AG09309 (cell line): ENCODE results near the gene SRD5A3.

Source experiments
- DNase-seq: peaks from one replicate; pipeline ENCODE4 v3.0.0-alpha.2; 2010; ENCODE audit warnings: low read depth
- H3K4me3 ChIP-seq: 2 replicates; pipeline ENCODE4 v1.5.1; 2011; ENCODE audit warnings: mild to moderate bottlenecking, low read depth, low read length, moderate library complexity; ENCODE audit not compliant: control insufficient read depth
- CTCF ChIP-seq: IDR thresholded peaks from 2 replicates; pipeline ENCODE4 v1.5.1; 2011; ENCODE audit warnings: mild to moderate bottlenecking, low read depth, low read length, inconsistent platforms; ENCODE audit not compliant: insufficient read depth, control insufficient read depth; ENCODE audit errors: missing control alignments

Gene SRD5A3

GRCh38 chr4:55372259-55372658 is 26.2 kb downstream of the SRD5A3 start:
- TF ChIP-seq CTCF, result no peak
- DNase-seq, result no peak
- no peak overlapping the region for H3K4me3 ChIP-seq

- no peak for TF ChIP-seq CTCF
- no peak for DNase-seq
- H3K4me3 ChIP-seq, result no peak overlapping the region
Observed at GRCh38 chr4:55373461-55373860, 27.4 kb downstream of the SRD5A3 start.

GRCh38 chr4:55376698-55377097 is 30.7 kb downstream of the SRD5A3 start:
- no peak for DNase-seq
- H3K4me3 ChIP-seq, result no peak overlapping the region
- TF ChIP-seq CTCF, result no peak

GRCh38 chr4:55378617-55379467 is 32.8 kb downstream of the SRD5A3 start:
- H3K4me3 ChIP-seq, result no peak overlapping the region
- DNase-seq, result no peak
- no peak for TF ChIP-seq CTCF

- H3K4me3 ChIP-seq, result no peak overlapping the region
- no peak for TF ChIP-seq CTCF
- no peak for DNase-seq
Observed at GRCh38 chr4:55380576-55380975, 34.5 kb downstream of the SRD5A3 start.

- no peak overlapping the region for H3K4me3 ChIP-seq
- no peak for DNase-seq
- TF ChIP-seq CTCF, result no peak
Observed at GRCh38 chr4:55381502-55381901, 35.5 kb downstream of the SRD5A3 start.
